GM19324 (cell line): Measurements from ENCODE around the gene ATP6V0D1.
"Not testable (repeated sequence)": the region's sequence is repeated elsewhere in the genome, so short reads cannot be mapped to it uniquely, and the experiment has no call there.

Source experiments
- ATAC-seq: cut with Tn5 transposase; IDR thresholded peaks from one replicate; pipeline ENCODE4 v1.9.1; 2021; ENCODE audit warnings: mild to moderate bottlenecking, moderate library complexity; ENCODE audit not compliant: unreplicated experiment, low FRiP score

Gene ATP6V0D1

DNA sequence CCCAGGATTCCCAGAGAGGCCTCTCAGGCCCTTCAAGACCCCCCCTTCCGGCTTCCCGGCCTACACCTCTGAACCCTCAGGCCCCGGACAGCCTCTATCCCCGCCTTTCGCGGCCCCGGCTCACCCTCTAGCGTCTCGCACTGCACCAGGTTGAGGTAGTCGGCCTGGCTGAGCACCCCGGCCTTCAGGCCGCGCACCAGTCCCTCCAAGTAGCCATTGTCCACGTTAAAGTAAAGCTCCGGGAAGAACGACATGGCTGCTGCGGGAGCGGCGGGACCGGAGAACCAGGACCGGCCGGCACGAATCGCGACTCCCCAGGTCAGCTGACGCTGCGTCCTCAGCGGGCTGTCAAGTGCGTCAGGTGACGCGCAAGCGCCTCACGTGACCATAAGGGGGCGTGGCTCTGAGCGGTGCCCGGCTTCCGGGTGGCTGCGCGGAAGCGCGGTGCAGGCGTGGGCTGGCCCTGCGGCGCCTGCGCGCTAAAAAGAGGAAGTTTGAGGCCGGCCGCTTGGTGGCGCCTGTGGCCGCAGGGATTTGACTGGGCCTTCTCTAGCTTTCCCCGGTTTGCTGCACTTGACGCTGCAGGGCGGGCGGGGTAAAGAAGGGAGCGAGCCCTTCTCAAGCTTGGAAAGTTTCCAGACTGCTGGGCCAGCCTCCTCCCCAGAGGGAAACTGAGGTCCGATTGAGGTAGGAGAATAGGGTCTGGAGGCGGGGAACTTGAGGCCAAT lies at the start of gene ATP6V0D1:
Gene ATP6V0D1, minus strand, starts transcription at position 325 of the 728 bp plus-strand sequence. Its CDS starts 71 bp downstream, at position 254.
- peak; percentile 98 for ATAC-seq

DNA sequence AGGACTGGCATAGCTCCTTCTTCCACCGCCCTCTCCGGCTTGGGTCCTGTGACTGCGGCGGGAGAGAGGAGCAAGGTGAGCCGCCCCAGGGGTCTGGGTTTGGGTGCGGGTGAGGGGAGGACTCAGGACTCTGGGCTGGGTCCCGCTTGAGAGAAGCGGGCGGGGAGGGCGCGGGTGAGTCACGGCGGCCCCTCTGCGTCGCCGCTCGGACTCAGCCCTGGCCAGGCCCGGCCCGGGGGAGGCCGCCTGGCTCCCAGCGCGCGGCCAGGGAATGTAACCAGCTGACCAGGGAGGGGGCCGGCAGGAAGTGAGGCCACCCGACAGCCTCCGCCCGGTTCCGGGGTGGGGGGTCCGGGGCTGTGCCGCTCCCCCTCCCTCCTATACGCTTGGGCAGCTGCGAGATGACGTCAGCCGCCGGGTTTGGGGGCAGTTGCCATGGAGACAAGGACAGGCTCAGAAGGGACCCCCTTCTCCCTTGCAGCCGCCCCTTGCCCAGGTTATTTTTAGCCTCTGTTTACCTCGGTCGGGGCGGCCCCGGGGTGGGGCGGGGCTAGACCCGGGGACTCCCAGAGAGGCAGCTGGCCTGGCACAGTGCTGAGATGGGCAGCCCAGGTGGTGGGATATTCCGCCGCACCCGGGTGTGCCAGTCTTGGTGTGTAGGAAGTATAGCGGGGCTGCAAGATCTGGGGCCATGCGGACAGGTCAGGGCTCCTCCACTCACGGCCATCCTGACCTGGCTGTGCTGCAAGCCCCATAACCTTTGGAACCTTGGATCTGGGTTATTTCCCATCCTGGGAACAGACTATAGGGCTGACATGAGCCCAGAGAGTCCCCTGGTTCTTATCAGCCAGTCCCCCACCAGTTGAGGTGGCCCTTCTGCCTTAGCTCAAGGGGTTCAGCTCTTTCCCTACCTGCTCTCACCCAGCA lies 49.3 kb upstream of the ATP6V0D1 start:
- ATAC-seq = no peak

- no peak for ATAC-seq
Observed at GRCh38 chr16:67529582-67530012, 48.6 kb upstream of the ATP6V0D1 start.

- ATAC-seq = no peak
Observed at GRCh38 chr16:67528870-67529581, 48.1 kb upstream of the ATP6V0D1 start.

DNA sequence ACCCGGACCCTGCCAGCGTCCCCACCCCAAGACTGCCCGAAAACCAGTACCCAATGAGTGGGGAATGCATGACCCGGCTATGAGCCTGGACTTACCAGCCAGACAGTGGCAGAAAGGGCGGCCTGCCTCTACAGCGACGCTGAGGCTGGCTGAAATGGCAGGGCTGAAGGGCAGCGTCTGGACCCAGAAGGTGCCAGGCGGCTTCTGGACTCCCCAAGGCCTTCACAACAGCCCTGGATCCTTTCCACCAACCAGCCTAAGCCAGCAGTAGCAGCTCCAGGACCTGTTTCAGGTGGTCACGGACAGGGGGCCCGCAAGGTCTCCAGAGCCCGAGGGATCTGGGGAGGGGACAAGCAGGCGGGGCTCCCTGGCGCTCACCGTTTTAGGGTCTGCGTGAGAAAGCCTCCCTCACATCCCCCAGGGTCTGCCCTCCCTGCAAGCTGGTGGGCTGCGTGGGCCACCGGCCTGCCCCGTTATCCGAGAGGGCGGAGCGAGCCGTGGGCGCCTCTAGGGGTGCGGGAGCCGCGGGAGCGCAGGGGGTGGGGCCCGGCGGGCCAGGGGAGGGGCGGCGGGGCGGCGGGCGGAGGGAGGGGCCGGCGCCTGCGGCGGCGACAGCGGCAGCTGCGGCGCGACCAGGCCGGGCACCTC lies 47.4 kb upstream of the ATP6V0D1 start, which contains the start of gene RIPOR1:
Gene RIPOR1, plus strand, starts transcription at position 608 of the 648 bp plus-strand sequence. CDS start 9,618 bp downstream, outside the sequence.
- ATAC-seq = no peak

GRCh38 chr16:67526149-67526791 lies 45.3 kb upstream of the ATP6V0D1 start:
- no peak for ATAC-seq

GRCh38 chr16:67525176-67525860 lies 44.4 kb upstream of the ATP6V0D1 start:
- no peak for ATAC-seq

DNA sequence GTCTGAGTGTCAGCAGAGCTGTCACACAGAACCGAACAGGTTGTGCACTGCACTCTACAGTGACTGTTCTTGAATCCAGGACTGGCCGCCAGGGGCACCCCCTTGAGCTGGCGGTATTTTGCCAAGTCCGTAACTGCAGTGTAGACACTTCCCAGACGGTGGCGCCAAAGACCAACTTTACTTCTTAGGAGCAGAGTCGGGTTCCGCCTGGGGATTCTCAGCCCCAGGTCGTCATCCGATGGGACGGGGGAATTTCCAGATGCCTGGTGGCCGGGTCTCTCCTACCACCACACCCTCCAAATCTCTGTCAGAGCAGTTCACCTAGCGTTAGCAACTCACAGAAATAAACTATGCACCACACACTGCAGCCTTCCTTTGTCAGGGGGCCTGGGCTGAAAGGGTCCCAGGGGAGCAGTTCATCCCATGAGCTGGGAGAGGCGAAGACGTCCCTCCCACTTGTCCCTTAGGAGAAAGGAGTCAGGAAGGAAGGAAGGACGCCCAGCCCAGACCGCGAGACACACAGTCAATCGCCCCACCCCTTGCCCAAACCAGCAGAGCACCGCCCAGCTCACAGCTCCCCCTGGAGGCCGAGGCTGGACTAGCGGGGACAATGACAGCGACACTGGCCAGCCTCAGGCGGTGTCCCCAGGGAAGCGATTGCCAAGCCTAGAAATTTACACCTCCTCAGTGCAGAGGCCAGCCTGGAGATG lies 40.3 kb upstream of the ATP6V0D1 start:
- ATAC-seq = peak; percentile 56

DNA sequence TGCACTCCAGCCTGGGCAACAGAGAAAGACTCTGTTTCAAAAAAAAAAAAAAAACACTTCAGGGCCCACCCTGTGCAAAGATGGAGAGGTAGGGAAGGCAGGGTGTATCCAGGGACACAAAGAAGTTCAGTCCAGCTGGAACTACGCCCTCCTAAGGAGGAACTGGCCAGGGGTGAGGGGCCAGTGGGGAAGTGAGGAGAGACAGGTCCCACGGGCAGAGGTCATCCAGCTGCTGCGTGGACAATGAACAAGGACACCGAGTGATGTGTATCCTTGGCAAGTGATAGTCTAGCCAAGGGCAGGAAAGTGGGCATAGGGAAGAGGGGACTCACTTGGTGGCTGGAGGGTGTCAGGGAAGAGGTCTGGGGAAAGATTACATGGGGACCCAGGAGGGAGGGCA lies 38.3 kb upstream of the ATP6V0D1 start:
- no peak for ATAC-seq

- ATAC-seq = no peak
Observed at GRCh38 chr16:67518676-67519075, 37.7 kb upstream of the ATP6V0D1 start.

DNA sequence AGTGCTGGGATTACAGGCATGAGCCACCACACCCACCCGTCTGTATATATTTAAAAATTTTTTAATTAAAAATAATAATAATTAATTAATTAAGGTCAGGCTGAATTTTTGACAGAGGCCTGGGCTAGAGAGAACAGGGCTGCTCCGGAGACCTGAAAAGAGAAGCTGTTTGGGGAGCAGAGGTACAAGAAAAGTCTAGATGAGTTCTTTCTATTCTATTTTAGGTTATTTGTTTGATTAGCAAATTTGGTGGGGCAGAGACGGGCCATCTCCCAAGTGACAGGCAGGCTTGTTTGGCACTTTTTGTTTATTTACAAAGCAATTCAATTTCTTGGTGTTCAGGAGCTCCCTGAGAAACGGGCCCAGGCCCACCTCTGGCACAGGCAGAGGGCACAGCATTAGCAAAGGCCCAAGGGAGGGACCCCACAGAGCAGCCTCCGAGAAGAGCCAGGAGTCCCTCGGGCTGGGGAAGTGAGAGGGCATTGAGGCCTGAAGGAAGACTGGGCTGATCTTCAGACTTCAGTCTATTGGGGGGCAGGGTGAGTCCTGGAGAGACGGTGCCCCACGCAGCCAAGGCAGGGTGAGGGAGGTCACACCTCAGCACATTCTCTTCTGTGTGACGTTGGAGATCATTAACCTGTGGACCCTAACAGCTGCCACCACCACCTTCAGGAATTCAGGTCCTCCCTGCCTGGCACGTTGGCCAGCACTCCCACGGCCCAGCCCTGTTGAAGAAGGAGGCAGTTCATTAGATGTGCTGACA lies 36.9 kb upstream of the ATP6V0D1 start:
- ATAC-seq = peak; percentile 47

- ATAC-seq = no peak
Observed at GRCh38 chr16:67517155-67517445, 36.1 kb upstream of the ATP6V0D1 start.

- ATAC-seq = no peak
Observed at GRCh38 chr16:67516296-67517154, 35.6 kb upstream of the ATP6V0D1 start.

GRCh38 chr16:67514382-67514828 lies 33.4 kb upstream of the ATP6V0D1 start:
- peak; percentile 38 for ATAC-seq

DNA sequence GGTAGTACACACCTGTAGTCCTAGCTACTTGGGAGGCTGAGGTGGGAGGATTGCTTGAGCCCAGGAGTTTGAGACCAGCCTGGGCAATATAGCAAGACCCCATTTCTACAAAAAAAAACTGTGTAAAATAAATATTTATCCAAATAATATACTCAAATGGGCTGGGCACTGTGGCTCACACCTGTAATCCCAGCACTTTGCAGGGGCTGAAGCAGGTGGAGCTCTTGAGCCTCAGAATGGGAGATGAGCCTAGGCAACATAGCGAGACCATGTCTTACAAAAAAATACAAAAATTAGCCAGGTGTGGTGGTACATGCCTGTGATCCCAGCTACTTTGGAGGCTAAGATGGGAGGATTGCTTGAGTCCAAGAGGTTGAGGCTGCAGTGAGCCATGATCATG lies 32.9 kb upstream of the ATP6V0D1 start:
- not testable (repeated sequence) for ATAC-seq

DNA sequence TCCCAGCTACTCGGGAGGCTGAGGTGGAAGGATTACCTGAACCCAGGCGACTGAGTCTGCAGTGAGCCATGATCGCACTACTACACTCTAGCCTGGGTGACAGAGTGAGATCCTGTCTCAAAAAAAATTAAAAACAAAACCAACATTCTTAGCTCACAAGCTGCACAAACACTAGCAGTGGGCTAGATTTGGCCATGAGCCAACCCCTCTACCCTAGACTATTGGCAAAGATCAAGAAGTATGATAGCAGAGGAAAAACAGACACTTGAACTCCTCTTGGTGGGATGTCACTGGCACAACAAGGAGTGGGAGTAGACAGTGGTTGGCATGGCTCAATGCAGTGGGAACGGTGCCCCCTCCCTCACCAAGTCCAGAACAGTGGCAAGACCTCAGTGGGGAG lies 28.1 kb upstream of the ATP6V0D1 start:
- ATAC-seq = no peak

GRCh38 chr16:67506468-67506867 lies 25.5 kb upstream of the ATP6V0D1 start:
- ATAC-seq = no peak
